NCI-H1417 (cell line): ENCODE data around the gene PPP2R5C.

ENCODE experiments used
- DNase-seq, 3 experiments: peaks; one replicate each; lab custom pipeline; 2025; lab: John Stamatoyannopoulos, UW

PPP2R5C gene

DNA sequence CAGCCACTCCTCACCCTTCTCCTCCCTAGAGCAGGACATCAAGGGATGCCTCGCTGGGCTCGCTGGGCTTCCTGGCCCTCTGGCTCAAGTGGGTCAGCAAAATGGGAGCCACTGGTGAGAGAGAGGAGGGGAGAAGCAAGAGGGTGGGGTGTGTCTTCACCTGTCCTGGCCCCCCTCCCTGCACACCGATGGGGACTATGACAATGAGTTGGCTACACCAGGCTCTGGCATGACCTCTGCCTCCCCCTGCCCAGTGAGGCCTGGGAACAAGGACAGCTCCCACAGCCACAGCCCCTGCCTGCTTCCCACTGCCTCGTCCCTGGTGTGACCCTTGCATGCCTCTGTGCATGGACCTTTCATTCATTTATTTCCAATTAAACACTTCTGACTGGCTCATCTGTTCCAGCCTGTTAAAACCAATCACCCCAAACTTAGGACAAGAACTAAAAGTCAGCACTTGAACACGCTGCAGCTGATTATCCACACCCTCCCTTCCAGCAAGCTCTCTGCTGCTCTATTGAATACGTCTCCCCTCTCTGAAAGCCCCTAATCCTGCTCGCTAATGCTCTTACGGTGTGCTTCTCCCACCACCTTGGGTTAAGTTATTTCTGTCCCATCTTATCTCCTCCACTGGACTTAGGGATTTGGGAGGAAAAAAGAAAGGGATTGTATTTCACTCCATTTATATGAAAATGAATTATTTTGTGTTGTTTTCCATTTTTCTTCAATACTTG lies 5.8 kb upstream of the PPP2R5C start:
- DNase-seq: no peak

DNA sequence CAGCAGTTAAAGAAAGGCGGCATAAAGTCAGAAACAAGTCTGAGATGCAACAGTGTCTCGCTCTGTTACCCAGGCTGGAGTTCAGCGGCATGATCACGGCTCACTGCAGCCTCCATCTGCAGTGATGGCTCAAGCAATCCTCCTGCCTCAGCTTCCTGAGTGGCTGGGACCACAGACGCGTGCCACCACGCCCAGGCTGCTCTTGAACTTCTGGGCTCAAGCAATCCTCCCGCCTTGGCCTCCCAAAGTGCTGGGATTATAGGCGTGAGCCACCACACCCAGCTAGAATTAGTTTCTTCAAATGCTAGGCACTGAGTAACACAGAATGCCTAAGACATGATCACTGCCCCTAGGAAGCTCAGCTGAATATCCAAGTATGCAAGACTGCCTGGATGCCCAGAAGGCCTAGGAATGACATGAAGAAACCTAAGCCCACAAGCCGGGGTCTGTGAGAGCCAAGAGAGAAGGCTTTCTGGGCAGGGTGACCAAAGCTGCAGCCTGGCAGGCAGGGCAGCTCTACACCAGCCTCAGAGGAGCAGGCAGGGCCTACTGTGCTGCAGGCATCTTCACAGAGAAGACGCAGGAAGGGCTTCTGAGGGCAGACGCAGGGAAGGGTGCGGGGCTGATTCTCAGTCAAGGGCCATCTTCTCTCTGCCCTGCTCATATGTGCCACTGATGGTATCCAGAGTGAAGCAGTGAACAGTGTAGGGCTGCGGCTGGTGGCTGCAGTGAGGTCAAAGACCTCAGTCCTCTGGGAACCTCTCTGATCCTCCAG lies 4.3 kb upstream of the PPP2R5C start:
- no peak for DNase-seq

DNA sequence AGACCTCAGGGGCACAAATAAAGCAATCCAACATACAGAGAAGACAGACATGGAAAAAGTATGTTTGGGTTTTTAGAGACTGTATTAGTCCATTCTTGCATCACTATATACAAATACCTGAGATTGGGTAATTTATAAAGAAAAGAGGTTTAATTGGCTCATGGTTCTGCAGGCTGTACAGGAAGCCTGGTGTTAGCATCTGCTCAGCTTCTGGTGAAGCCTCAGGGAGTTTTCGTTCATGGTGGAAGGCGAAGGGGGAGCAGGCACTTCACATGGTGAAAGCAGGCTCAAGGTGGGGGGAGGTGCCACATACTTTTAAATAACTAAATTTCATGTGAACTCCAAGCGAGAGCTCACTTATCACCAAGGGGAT lies 3.7 kb upstream of the PPP2R5C start:
- no peak for DNase-seq

DNA sequence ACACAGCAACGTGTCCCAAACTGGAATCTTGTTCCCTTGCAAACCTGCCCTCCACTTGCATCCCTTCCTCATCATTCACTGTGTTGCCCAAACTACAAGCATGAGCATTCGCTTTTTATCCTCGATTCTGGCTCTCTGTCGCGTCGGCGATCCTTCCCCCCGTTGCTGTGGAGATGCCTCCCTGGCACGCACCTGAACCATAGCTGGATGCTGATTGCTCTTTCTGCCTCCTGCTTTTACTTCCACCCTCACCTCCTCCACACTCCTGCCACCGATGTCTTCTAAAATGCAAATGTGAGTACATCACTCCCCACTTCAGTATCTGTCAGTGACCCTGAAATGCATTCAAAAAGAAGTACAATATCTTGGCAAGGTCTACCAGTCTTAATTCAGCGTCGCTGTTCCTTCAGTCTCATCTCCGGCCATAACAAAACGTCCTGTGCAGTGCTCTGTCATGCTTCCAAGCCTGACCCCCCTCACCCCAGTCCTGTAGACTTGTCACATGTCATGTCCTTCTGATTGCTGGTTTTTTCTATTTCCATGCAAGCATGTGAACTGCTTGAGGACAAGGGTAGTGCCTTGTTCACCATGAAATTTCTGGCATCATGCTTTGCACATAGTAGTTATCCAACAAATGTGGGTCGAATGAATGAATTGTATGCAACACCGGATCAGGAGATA lies 2.5 kb upstream of the PPP2R5C start:
- DNase-seq: no peak

DNA sequence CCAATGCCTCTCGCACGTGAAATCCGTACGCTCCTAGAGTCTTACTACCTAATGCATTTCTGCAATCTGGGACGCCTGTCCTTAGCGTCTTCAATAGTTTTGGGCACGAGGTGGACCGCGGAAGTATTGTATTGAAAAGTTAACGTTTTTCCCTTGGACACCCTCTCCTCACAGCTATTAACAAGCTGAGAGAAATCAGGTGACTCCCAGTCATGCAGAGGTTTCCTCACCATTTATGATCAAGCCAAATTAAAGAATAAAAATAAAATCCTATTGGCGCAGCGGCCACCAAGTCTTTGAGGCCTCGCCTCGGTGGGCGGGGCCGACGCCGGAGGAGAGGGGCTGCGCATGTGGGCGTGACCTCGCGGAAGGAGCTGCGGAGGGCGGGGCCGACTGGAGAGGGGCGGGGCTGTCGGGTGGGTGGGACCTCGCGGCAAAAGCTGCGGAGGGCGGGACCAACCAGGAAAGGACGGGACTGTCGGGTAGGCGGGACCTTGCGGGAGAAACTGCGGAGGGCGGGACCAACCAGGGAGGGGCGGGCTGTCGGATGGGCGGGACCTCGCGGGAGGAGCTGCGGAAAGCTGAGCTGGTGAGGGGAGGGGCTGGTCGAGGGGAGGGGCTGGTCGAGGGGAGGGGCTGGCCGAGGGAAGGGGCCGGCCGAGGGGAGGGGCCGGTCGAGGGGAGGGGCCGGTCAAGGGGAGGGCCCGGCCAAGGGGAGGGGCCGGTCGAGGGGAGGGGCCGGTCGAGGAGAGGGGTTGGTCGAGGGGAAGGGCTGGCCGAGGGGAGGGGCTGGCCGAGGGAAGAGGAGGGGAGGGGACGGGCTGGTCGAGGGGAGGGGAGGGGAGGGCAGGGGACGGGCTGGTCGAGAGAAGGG lies 1.1 kb upstream of the PPP2R5C start:
- DNase-seq: peak; percentile 94 to 98 (median 97)

DNA sequence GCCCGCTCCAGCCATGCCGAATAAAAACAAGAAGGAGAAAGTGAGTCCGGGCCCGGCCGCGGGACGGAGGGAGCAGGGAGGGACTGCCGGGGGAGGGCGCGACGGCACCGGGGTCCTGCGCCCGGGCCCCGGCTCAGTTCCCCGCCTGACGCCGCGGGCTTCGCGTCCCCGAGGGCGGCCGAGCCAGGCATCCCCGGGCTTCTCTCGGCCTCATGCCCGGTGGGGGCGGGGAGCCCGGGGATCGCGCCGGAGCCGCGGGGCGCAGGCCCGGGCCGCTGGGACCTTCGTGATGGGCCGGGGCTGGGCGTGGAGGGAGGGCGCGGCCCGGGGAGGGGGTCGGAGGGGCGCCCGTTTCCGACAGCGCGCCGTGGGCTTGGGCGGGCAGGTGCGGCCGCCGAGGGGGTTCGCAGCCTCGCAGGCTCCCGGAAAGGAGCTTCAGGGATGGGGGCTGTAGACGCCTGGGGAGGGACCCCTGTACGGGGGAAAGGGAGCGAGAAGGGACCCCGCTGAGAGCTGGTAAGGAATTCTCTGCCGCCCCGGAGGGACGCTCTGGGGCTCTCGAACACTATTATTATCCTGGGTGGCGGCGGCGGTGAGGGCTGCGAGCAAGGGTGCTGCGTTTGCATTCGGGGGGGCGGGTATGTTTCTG lies 496 bp downstream of the PPP2R5C start:
- DNase-seq: peak in 2 of 3 experiments; percentile 65 to 73

DNA sequence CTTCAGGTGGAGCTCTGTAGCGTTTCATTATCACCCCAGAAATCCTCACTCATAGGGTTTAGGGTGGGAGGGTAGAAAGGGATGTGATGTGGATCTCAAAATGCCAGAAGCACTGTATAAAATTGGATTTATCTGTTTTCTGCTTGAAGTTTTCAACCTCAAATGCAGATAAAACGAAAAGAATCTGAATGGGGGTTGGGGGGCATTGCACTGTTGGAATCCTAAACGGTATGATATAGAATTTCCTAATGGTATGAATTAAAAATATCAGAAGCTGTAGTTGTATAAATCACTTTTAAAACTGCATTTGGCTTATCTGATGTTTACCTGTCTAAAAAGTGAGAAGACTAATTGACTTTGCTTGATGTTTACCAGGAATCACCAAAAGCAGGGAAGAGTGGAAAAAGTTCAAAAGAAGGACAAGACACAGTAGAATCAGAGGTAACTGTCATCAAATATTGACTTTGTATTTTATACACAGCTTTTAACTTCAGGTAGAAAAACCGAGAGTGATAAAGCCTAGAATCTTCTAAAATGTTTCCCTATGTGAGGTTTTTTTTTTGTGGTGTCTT lies 1.1 kb downstream of the PPP2R5C start:
- no peak for DNase-seq

DNA sequence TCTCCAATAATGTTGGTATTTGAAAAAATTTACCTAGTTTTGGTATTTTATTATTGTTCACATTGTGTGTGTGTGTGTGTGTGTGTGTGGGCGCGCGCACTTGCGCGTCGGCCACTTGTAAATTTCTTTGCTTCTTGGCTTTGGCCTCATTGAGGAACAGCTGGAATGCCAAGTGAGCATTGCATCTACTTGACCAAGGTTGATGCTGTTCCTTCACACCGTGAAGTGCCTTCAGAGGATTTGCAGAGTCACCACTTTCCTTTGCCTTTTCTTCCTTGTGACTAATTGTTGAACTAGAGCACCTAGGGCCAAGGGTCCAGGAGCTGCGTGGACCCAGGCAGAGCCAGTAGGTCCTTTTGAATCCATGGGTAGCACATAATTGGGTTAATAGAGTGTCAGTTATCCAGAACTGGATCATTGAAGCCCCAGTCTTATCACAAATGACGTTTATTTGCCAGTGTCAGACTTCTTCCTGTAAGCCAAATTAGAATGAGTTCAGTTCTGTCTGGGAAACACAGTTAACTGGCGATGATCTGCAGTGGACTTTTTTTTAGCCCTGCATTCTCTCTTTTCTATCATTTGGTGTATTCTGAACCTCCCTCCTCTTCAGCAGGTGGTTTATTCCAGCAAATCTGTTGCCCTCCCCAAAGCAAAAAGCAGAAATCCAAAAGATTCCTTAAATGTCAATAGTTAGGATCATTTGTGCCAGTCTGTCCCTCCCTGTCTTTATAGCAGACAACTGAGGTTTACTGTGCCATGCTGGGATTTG lies 2.6 kb downstream of the PPP2R5C start:
- DNase-seq: no peak

DNA sequence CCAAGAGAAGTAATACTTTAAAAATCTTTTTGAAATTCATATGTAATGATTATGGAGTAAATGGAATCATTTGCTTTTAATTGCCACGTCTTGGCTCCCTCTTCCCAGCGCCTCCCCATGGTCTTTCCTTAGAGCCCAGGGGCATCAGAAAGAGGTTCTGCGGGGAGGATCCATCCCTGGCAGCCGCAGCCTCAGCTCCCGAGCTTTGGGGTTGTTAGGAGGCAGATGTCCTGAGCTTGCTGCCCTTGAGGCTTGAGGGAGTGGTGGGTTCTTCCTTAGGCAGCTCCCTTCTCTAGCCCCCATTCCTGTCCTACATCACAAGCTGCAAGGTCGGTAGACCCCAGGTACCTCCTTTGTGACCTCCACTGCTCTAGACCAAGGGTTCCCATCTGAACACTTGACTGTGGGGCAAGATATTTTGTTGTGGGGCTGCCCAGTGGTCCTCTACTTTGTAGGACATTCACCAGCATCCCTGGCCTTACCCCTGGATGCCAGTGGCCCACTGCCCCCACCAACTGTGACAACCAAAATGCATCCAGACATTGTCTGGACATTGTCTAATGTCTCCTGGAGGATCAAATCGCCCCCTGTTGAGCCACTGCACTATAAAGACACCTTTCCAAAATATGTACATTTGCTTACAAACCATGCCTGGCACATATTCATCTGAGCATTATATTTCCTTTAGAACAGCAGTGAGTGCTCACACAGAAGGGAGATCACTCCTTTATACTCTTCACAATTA lies 6.3 kb downstream of the PPP2R5C start:
- DNase-seq: no peak

DNA sequence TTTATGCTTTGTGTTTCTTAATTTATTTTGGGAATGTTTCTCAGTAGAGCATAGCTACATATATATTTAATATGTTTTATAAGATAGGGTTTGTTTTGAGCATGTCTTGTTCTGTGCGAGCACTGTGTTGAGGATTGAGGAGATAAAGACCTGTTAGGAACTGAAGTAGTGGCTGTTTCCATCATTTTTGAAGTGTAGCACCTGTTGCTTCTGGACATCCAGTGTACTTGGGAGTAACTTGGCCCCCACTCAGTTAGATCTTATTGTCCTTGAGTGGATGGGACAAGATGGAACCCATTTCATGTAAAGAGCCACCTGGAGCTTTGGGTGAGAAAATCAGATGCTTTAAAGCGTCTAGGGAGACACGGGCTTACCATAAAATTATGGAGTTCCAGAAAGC lies 8.7 kb downstream of the PPP2R5C start:
- DNase-seq: no peak

DNA sequence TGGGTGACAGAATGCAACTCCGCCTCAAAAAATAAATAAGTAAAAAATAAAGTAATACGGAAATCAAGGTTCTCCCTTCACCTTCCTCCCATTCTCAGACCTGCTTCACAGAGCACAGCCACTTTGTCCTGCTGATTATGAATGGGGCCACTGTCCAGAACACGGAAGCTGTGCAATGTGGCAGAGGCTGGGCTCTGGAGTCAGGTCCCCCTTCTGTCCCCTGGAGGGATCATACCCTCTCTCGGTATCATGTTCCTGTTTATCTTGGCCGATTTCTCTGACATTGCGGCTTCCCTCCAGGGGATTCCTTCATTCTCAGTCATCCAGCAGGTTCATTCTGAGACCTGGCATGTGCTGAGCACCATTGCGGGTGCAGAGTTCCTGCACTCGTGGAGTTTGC lies 11.3 kb downstream of the PPP2R5C start:
- no peak for DNase-seq

DNA sequence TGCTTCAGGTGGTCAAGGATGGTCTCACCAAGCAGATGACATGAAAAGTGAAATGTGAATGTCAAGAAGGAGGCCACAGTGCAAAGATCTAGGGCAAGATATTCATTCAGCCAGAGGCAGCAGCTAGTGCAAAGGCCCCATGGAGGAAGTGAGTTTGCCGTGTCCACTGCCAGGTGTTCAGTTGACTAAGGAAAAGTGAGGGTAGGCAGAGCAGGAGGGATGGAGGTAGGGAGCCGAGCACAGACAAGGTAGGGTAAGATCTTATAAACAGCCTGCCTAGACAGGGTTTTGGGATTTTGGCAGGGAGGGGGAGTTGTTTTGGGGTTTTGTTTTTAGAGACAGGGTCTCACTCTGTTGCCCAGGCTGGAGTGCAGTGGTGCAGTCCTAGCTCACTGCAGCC lies 11.9 kb downstream of the PPP2R5C start:
- no peak for DNase-seq

DNA sequence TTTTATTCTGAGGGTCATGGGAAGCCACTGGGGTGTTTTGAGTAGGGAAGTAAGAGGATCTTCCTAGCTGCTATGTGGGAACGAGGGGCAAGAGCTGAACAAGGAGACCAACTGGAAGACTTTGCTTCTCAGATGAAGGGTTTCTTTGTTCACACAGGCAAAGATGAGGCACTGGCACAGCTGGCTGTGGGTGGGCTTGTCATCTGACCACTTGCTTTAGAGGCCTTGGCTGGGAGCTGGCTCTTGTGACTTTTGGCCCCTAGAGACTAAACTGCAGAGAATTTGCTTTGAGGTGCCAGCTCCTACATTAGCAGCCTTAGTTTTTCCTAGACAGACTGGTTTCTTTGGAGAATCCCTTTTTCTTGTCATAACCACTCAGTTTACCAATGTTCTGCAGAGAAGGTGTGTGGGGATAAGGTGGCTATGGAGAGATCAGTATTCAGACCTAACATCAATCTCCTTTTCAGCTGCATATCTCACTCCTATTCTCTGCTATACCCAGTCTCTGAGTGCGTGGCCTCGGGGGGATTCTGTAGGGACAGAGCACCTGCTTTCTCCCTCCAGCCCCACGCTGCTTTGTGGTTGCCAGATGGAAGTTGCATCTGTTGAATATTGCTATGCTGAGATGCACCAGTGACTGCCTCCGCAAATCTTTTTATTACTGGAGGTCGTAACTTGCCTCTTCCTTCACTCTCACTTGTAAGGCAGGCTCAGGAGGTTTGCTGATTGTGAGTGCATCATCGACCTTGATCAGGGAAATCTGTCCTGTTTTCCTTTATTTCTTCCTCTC lies 12.7 kb downstream of the PPP2R5C start:
- peak in 2 of 3 experiments; percentile 9 to 29 for DNase-seq

DNA sequence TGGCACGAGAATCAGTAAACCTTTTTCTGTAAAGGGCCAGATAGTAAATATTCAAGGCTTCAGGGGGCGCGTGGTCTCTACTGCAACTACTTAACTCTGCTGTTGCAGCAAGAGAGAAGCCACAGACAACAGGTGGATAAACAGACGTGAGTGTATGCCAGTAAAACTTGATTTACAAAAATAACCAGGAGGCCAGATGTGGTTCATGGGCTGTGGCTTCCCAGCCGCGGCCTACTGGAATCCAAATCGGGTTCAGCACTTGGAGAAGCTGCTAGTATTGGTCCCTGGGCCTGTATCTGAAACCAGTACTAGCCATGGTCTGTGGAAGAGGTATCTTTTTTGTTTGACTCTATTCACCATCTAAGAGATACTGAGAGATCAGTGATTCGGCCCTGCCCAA lies 13.3 kb downstream of the PPP2R5C start:
- no peak for DNase-seq

DNA sequence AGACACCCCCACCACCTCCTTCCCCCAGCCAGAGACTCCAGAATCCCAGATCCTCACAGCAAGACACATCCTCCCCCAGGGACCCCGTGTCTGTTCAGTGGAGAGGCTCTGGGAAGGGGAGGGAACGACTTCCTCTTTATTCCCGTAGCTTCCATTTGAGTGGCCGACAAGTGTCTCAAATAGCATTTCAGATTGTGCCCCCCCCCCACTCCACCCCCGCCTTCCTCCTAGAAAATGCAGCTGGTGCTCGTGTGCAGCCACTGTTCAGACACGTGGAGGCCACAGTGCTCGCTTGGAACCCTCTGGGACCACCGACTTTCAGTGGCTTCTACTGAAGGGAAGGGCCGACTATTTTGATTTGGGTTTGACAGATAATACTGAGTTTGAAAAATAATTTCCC lies 14.3 kb downstream of the PPP2R5C start:
- DNase-seq: peak in 1 of 3 experiments; percentile 52

DNA sequence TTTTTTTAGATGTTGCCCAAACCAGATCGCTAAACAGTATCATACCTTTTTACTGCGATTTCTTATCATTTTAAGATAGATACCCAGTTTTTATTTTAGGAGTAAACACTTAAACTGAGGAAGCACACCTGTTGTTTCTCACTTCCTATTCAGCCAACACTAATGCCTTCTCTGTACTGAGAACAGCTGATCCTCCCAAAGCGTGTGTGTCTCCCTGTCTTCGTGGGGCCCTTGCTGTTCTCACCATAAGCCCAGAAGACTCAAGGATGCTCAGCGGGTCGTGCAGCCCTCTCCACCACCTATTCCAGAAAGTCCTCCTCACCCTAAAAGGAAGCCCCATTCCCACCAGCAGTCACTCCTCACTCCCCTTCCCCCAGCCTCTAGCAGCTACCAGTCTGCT lies 14.8 kb downstream of the PPP2R5C start:
- DNase-seq: no peak

DNA sequence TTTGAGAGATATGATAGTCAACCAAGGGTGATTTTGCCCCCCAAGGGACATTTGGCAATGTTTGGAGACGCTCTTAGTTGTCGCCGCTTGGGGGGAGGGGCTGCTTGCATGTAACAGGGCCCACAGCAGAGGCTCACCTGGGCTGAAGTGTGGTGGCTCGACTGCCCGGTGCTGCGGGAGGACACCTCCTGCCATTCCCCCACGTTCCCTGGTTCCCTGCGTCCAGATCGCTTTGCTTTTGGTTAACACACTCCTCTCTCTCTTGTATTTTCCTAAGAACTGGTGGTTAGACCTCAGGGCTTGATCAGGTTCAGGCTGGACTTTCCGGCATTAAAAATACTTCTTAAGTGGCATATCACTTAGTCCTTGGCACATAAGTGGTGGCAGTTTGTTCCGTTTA lies 18.9 kb downstream of the PPP2R5C start:
- DNase-seq: no peak

DNA sequence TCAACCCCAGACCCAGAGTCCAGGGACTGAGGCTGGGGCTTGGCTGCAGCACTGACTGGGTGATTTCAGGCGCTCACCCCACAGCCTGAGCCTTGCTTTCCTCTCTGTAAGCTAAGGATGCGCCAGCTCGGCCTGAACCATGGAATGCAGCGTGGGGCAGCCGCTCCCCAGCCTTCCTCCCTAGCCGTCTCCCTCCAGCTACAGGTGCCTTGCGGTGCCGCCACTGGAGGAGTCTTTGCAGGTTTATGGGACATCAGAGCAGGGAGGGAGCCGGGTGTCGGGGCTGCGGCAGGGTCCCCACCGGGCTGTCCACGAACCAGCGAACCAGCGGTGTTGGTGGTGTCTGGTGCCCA lies 19.4 kb downstream of the PPP2R5C start:
- DNase-seq: peak in 2 of 3 experiments; percentile 36 to 52
